Neuronal stem cell (in vitro differentiated cells): ENCODE data around the gene PDLIM5.

Experiments
- DNase-seq: peaks from one replicate; pipeline ENCODE4 v3.0.0-alpha.2; 2013; ENCODE audit warnings: low spot score
- H2AFZ ChIP-seq: one replicate; pipeline ENCODE4 v1.6.1; 2013; ENCODE audit warnings: mild to moderate bottlenecking, low read length, inconsistent platforms
- H2AK5ac ChIP-seq: 2 replicates; pipeline ENCODE4 v1.6.1; 2013; ENCODE audit warnings: low read depth, mild to moderate bottlenecking, inconsistent platforms, low read length, moderate library complexity, mixed read lengths
- H2BK120ac ChIP-seq: 2 replicates; pipeline ENCODE4 v1.6.1; 2013; ENCODE audit warnings: low read depth, mild to moderate bottlenecking, inconsistent platforms, low read length, moderate library complexity, mixed read lengths
- H2BK12ac ChIP-seq: one replicate; pipeline ENCODE4 v1.6.1; 2013; ENCODE audit warnings: low read length, inconsistent platforms
- H2BK15ac ChIP-seq: 2 replicates; pipeline ENCODE4 v1.6.1; 2013; ENCODE audit warnings: mild to moderate bottlenecking, low read length, inconsistent platforms, mixed read lengths
- H2BK5ac ChIP-seq: one replicate; pipeline ENCODE4 v1.6.1; 2013; ENCODE audit warnings: inconsistent platforms, mild to moderate bottlenecking, low read length, moderate library complexity
- H3K14ac ChIP-seq: one replicate; pipeline ENCODE4 v1.6.1; 2013; ENCODE audit warnings: low read length, inconsistent platforms
- H3K18ac ChIP-seq: 2 replicates; pipeline ENCODE4 v1.6.1; 2013; ENCODE audit warnings: low read length, inconsistent platforms
- H3K23ac ChIP-seq: 2 replicates; pipeline ENCODE4 v1.6.1; 2013; ENCODE audit warnings: low read depth, mild to moderate bottlenecking, mixed read lengths, low read length, inconsistent platforms; ENCODE audit not compliant: poor library complexity
- H3K27ac ChIP-seq: replicated peaks from 3 replicates; pipeline ENCODE4 v1.5.1; 2013; ENCODE audit warnings: low read length, inconsistent platforms
- H3K27me3 ChIP-seq, 3 experiments: 2 replicates each; pipeline ENCODE4 v1.6.1; 2013; ENCODE audit warnings: low read length in 3 of 3, mild to moderate bottlenecking in 2 of 3, inconsistent platforms in 1 of 3, low read depth in 1 of 3, mixed read lengths in 1 of 3, moderate library complexity in 1 of 3; ENCODE audit not compliant: control insufficient read depth in 3 of 3, insufficient read depth in 3 of 3
- H3K36me3 ChIP-seq, 2 donors: replicated peaks in 1 of 2; 2 replicates each; pipeline ENCODE4 v1.6.1; 2013; ENCODE audit warnings: low read length in 2 of 2; ENCODE audit not compliant: control insufficient read depth in 2 of 2, insufficient read depth in 2 of 2
- H3K4ac ChIP-seq: 2 replicates; pipeline ENCODE4 v1.6.1; 2013; ENCODE audit warnings: inconsistent platforms, mild to moderate bottlenecking, low read length, moderate library complexity
- H3K4me1 ChIP-seq, 2 donors: 1 replicate in 1 of 2; 2 replicates in 1 of 2; pipeline ENCODE4 v1.6.1; 2013; ENCODE audit warnings: low read length in 2 of 2, low read depth in 1 of 2; ENCODE audit not compliant: control insufficient read depth in 2 of 2, insufficient read depth in 1 of 2
- H3K4me2 ChIP-seq: one replicate; pipeline ENCODE4 v1.6.1; 2013; ENCODE audit warnings: mild to moderate bottlenecking, low read length, inconsistent platforms; ENCODE audit not compliant: insufficient read depth, poor library complexity, severe bottlenecking
- H3K4me3 ChIP-seq, 2 donors: 2 replicates each; pipeline ENCODE4 v1.5.1; 2013; ENCODE audit warnings: low read length in 2 of 2, mild to moderate bottlenecking in 2 of 2, inconsistent platforms in 1 of 2, moderate library complexity in 1 of 2
- H3K79me1 ChIP-seq: one replicate; pipeline ENCODE4 v1.6.1; 2013; ENCODE audit warnings: low read depth, mild to moderate bottlenecking, inconsistent platforms, low read length, moderate library complexity
- H3K9ac ChIP-seq: one replicate; pipeline ENCODE4 v1.6.1; 2013; ENCODE audit warnings: mild to moderate bottlenecking, low read depth, low read length, inconsistent platforms; ENCODE audit not compliant: poor library complexity
- H3K9me3 ChIP-seq, 2 donors: replicated peaks in 1 of 2; 2 replicates each; pipeline versions ENCODE3 to v1.6.1; 2013; ENCODE audit warnings: low read length in 2 of 2, mild to moderate bottlenecking in 2 of 2, inconsistent platforms in 1 of 2, low read depth in 1 of 2, mixed read lengths in 1 of 2, moderate library complexity in 1 of 2; ENCODE audit not compliant: control insufficient read depth in 2 of 2, insufficient read depth in 1 of 2
- H4K8ac ChIP-seq: one replicate; pipeline ENCODE4 v1.6.1; 2013; ENCODE audit warnings: low read depth, mild to moderate bottlenecking, inconsistent platforms, low read length, moderate library complexity
- H4K91ac ChIP-seq: one replicate; pipeline ENCODE4 v1.6.1; 2013; ENCODE audit warnings: low read length, low read depth, mild to moderate bottlenecking, inconsistent platforms; ENCODE audit not compliant: poor library complexity
- WGBS, 2 donors: extraction: QIAGEN DNeasy Blood & Tissue Kit; methylation state at CpG; one replicate each; pipeline ENCODE4 v1.1.7; 2013; ENCODE audit warnings: missing lambda C conversion rate in 2 of 2, mixed read lengths in 1 of 2; ENCODE audit not compliant: insufficient read length in 2 of 2, insufficient replicate concordance in 1 of 2; ENCODE audit errors: extremely low coverage in 2 of 2; 5-methylcytosine and 5-hydroxymethylcytosine counted together

PDLIM5 gene

GRCh38 chr4:94669672-94670664 lies 218.2 kb downstream of the PDLIM5 start:
- Histone ChIP-seq H3K23ac (no peak overlapping the region), H3K4me1 (no peaks in the 10 kb centered on the region), H2BK5ac (no peak overlapping the region), H3K27me3 (no peaks in the 10 kb centered on the region), H3K4me3 (no peak overlapping the region), H2BK12ac (no peak overlapping the region), H3K9ac (no peak overlapping the region), H3K79me1 (no peaks in the 10 kb centered on the region), H3K18ac (no peak overlapping the region), H3K14ac (no peak overlapping the region), H4K91ac (no peak overlapping the region), H3K36me3 (no peaks in the 10 kb centered on the region), H2BK15ac (no peak overlapping the region), H4K8ac (no peak overlapping the region), H2BK120ac (no peak overlapping the region), H3K4me2 (no peak overlapping the region), H3K27ac (no peak overlapping the region), H3K9me3 (no peaks in the 10 kb centered on the region), H3K4ac (no peak overlapping the region), H2AFZ (no peak overlapping the region), H2AK5ac (no peak overlapping the region)
- no CpG with 5 or more reads among the region's 6 CpGs for WGBS, 2 donors
- no peak for DNase-seq

- Histone ChIP-seq H3K4ac (no peak overlapping the region), H3K36me3 (no peaks in the 10 kb centered on the region), H3K23ac (no peak overlapping the region), H3K4me3 (no peak overlapping the region), H3K18ac (peak overlapping the region; percentile 6), H2BK120ac (no peak overlapping the region), H4K8ac (no peak overlapping the region), H3K4me2 (no peak overlapping the region), H2BK15ac (no peak overlapping the region), H3K14ac (no peak overlapping the region), H4K91ac (no peak overlapping the region), H2BK12ac (no peak overlapping the region), H2BK5ac (no peak overlapping the region), H3K4me1 (no peaks in the 10 kb centered on the region), H3K79me1 (no peaks in the 10 kb centered on the region), H2AK5ac (no peak overlapping the region), H3K27me3 (no peaks in the 10 kb centered on the region), H2AFZ (no peak overlapping the region), H3K27ac (no peak overlapping the region), H3K9me3 (no peaks in the 10 kb centered on the region), H3K9ac (no peak overlapping the region)
- no CpG with 5 or more reads among the region's 5 CpGs for WGBS, 2 donors
- no peak for DNase-seq
These were observed 219.4 kb downstream of the PDLIM5 start for GRCh38 chr4:94671113-94671512.

GRCh38 chr4:94673961-94674360 lies 222.2 kb downstream of the PDLIM5 start:
- no peak overlapping the region for H3K4me2 ChIP-seq
- no peak overlapping the region for H3K4me3 ChIP-seq
- no peak overlapping the region for H2BK120ac ChIP-seq
- H2BK15ac ChIP-seq, result no peak overlapping the region
- no peaks in the 10 kb centered on the region for H3K79me1 ChIP-seq
- H3K18ac ChIP-seq, result no peak overlapping the region
- H3K23ac ChIP-seq, result no peak overlapping the region
- no peak overlapping the region for H3K4ac ChIP-seq
- no peak overlapping the region for H2BK12ac ChIP-seq
- no peak overlapping the region for H3K27ac ChIP-seq
- no peaks in the 10 kb centered on the region for H3K9me3 ChIP-seq
- no peak overlapping the region for H2AK5ac ChIP-seq
- no peaks in the 10 kb centered on the region for H3K27me3 ChIP-seq
- H3K9ac ChIP-seq, result no peak overlapping the region
- no peak for DNase-seq
- no peak overlapping the region for H2BK5ac ChIP-seq
- no peaks in the 10 kb centered on the region for H3K36me3 ChIP-seq
- H3K4me1 ChIP-seq, result peaks cover 2 to 6% of the 10 kb centered on the region in 2 donors
- H2AFZ ChIP-seq, result no peak overlapping the region
- no peak overlapping the region for H4K91ac ChIP-seq
- WGBS, 2 donors, result no CpG with 5 or more reads among the region's 2 CpGs
- H3K14ac ChIP-seq, result no peak overlapping the region
- H4K8ac ChIP-seq, result no peak overlapping the region

GRCh38 chr4:94676970-94677369 lies 225.2 kb downstream of the PDLIM5 start:
- Histone ChIP-seq H3K4me2 (no peak overlapping the region), H2BK5ac (no peak overlapping the region), H3K9ac (no peak overlapping the region), H2AFZ (peak overlapping the region; percentile 17), H4K8ac (no peak overlapping the region), H2AK5ac (no peak overlapping the region), H3K4me1 (peaks cover 2 to 6% of the 10 kb centered on the region in 2 donors), H3K4me3 (no peak overlapping the region), H3K18ac (no peak overlapping the region), H4K91ac (no peak overlapping the region), H3K23ac (no peak overlapping the region), H2BK15ac (no peak overlapping the region), H2BK120ac (no peak overlapping the region), H3K27me3 (no peaks in the 10 kb centered on the region), H3K4ac (no peak overlapping the region), H3K14ac (no peak overlapping the region), H3K79me1 (no peaks in the 10 kb centered on the region), H3K27ac (no peak overlapping the region), H2BK12ac (no peak overlapping the region), H3K9me3 (no peaks in the 10 kb centered on the region), H3K36me3 (no peaks in the 10 kb centered on the region)
- no peak for DNase-seq
- WGBS, 2 donors, result no CpG with 5 or more reads among the region's 2 CpGs
